K562 (cell line): ENCODE data around the gene RING1. TPM values are rescaled to one million over a fixed set of nuclear protein-coding genes. Genes with fewer than 3 reads are reported as not detected.
A peak's percentile ranks its signal among the peaks of the same experiment; 100 is the strongest.

ENCODE experiments used
- ATAC-seq: fragments of 200-7000 bp; cut with Tn5 transposase; 3 replicates; pipeline ENCODE4 v1.9.1; 2020; ENCODE audit warnings: moderate library complexity
- BruUV-seq: library from RNA; stranded (reverse); fragments of 400-500 nt; replicated peaks from 2 replicates; lab custom pipeline; 2021; lab: Mats Ljungman, UMichigan
- CTCF ChIA-PET: fragments of 300-600 bp; formaldehyde crosslinking; extraction: SDS; loops from one replicate; lab custom pipeline; 2021; ENCODE audit warnings: low intra/inter-chr PET ratio; lab: Yijun Ruan, JAX
- POLR2A ChIA-PET: fragments of 300-600, 350-650 bp; sonication (Branson Sonifier 250); formaldehyde crosslinking; extraction: SDS; loops from one replicate; lab custom pipeline; 2021; ENCODE audit warnings: antibody characterized with exemption, inconsistent platforms; lab: Yijun Ruan, JAX
- DNase-seq, 4 experiments: peaks; one replicate each; pipeline versions ENCODE4 v3.0.0 to v3.0.0-alpha.2; 2011 to 2018; ENCODE audit warnings: low spot score in 3 of 4, mixed read lengths in 3 of 4; ENCODE audit errors: extremely low read depth in 1 of 4
- FAIRE-seq: peaks from 2 replicates; lab custom pipeline; 2011; peaks lifted over from hg19 to GRCh38; lab: Jason Lieb, UNC
- H2AFZ ChIP-seq: 2 replicates; pipeline ENCODE4 v1.6.0; 2011; ENCODE audit warnings: low read depth, low read length, control low read depth, inconsistent platforms
- H3K27ac ChIP-seq: fragments of 200-600 bp; 3 replicates; pipeline ENCODE4 v1.8.0; 2011; ENCODE audit warnings: low read depth, mild to moderate bottlenecking, control low read depth, inconsistent platforms, low read length, moderate library complexity, mixed read lengths; ENCODE audit errors: extremely low read depth
- H3K27me3 ChIP-seq, 2 experiments: fragments of 300-600 bp in 1 of 2; 2 replicates in 1 of 2; 3 replicates in 1 of 2; pipeline versions ENCODE4 v1.6.0 to v1.8.0; 2011; ENCODE audit warnings: inconsistent platforms in 2 of 2, low read length in 2 of 2, mild to moderate bottlenecking in 1 of 2, mixed read lengths in 1 of 2, moderate library complexity in 1 of 2; ENCODE audit not compliant: control insufficient read depth in 2 of 2, insufficient read depth in 2 of 2
- H3K36me3 ChIP-seq: fragments of 300-600 bp; 3 replicates; pipeline ENCODE4 v1.8.0; 2011; ENCODE audit warnings: mild to moderate bottlenecking, low read length, inconsistent platforms; ENCODE audit not compliant: control insufficient read depth, insufficient read depth
- H3K4me1 ChIP-seq, 2 experiments: fragments of 200-600 bp in 1 of 2; replicated peaks in 1 of 2; 2 replicates in 1 of 2; 3 replicates in 1 of 2; pipeline versions ENCODE4 v1.5.1 to v1.8.0; 2011; ENCODE audit warnings: inconsistent platforms in 2 of 2, low read length in 2 of 2, mild to moderate bottlenecking in 1 of 2, mixed read lengths in 1 of 2, moderate library complexity in 1 of 2; ENCODE audit not compliant: control insufficient read depth in 2 of 2, insufficient read depth in 2 of 2
- H3K4me2 ChIP-seq: 2 replicates; pipeline ENCODE4 v1.6.1; 2011; ENCODE audit warnings: low read length, control low read depth, inconsistent platforms, mixed read lengths; ENCODE audit not compliant: insufficient read depth
- H3K4me3 ChIP-seq: fragments of 200-600 bp; sonication (generic), shearing (Covaris generic); 2 replicates; pipeline ENCODE4 v1.5.1; 2016; ENCODE audit warnings: control low read depth, inconsistent platforms
- H3K79me2 ChIP-seq: fragments of 200-600 bp; 3 replicates; pipeline ENCODE4 v1.8.0; 2011; ENCODE audit warnings: low read length, inconsistent platforms; ENCODE audit not compliant: control insufficient read depth, insufficient read depth
- H3K9ac ChIP-seq, 2 experiments: 2 replicates each; pipeline versions ENCODE4 v1.6.0 to v1.6.1; 2011; ENCODE audit warnings: low read depth in 2 of 2, low read length in 2 of 2, control low read depth in 1 of 2, inconsistent platforms in 1 of 2, mild to moderate bottlenecking in 1 of 2, mixed read lengths in 1 of 2; ENCODE audit not compliant: insufficient read depth in 1 of 2
- H3K9me1 ChIP-seq: one replicate; pipeline ENCODE4 v1.6.0; 2011; ENCODE audit warnings: inconsistent platforms, mild to moderate bottlenecking, low read length, moderate library complexity; ENCODE audit not compliant: control insufficient read depth, insufficient read depth
- H3K9me3 ChIP-seq: replicated peaks from 2 replicates; pipeline ENCODE4 v1.5.1; 2011; ENCODE audit warnings: low read depth, low read length, inconsistent platforms; ENCODE audit not compliant: control insufficient read depth, insufficient read depth
- H4K20me1 ChIP-seq: replicated peaks from 2 replicates; pipeline ENCODE4 v1.6.1; 2011; ENCODE audit warnings: low read length, inconsistent platforms, mixed read lengths; ENCODE audit not compliant: control insufficient read depth, insufficient read depth
- BRD9 ChIP-seq: fragments of 450-650 bp; IDR thresholded peaks from 2 replicates; pipeline ENCODE4 v1.6.1; 2018; ENCODE audit warnings: low read depth; ENCODE audit not compliant: partially characterized antibody
- MCM7 ChIP-seq, 2 experiments: fragments of 450-650 bp; IDR thresholded peaks; 2 replicates each; pipeline ENCODE4 v1.6.1; 2016 to 2018
- POLR2G ChIP-seq: fragments of 200-400 bp; formaldehyde crosslinking; IDR thresholded peaks from 2 replicates; pipeline ENCODE4 v1.6.1; 2017; ENCODE audit warnings: low read depth, mild to moderate bottlenecking, antibody characterized with exemption, low read length, moderate library complexity
- ZNF444 ChIP-seq: fragments of 250-450 bp; sonication (Bioruptor Pico); IDR thresholded peaks from 2 replicates; pipeline ENCODE4 v1.4.0; 2020; ENCODE audit warnings: mild to moderate bottlenecking, moderate library complexity
- WGBS: fragments of 100-300 bp; shearing (Covaris generic); methylation state at CpG from one replicate; pipeline ENCODE4 v1.1.6; 2016; ENCODE audit warnings: low coverage, mixed read lengths; ENCODE audit not compliant: insufficient coverage; ENCODE audit errors: missing lambda C conversion rate; 5-methylcytosine and 5-hydroxymethylcytosine counted together
- in situ Hi-C: fragments of 300-500 bp; cut with MboI; formaldehyde crosslinking; loops from 4 replicates; pipeline ENCODE4 v1.15.0; 2018; ENCODE audit warnings: inconsistent platforms, mixed read lengths
- intact Hi-C: fragments of 100-400 bp; cut with micrococcal nuclease; formaldehyde crosslinking; loops from 2 replicates; pipeline ENCODE4 v1.14.2; 2022
- polyA plus RNA-seq, 8 experiments: library from polyadenylated mRNA; depleted of rRNA in 4 of 8; stranded (reverse) in 5 of 8; unstranded in 3 of 8; fragments of >200 nt; fragmentation: Nextera tagmentation in 2 of 8; fragmentation: Illumina TruSeq in 1 of 8; extraction: Ambion mirVana in 2 of 8; extraction: Trizol in 1 of 8; gene quantifications; 2 replicates each; pipeline versions ENCODE4 v1.2.1 to v1.2.3, GENCODE V29; 2011 to 2014; ENCODE audit warnings: inconsistent platforms in 1 of 8, missing spikeins in 1 of 8
- total RNA-seq, 7 experiments: library from RNA; depleted of rRNA in 6 of 7; stranded (reverse); fragments of >200 nt in 6 of 7; fragmentation: Illumina TruSeq in 2 of 7; extraction: Trizol in 2 of 7; gene quantifications; 2 replicates each; pipeline versions ENCODE4 v1.2.1 to v1.2.3, GENCODE V29; 2011 to 2021; ENCODE audit warnings: low replicate concordance in 1 of 7
- TF ChIP-seq, protein P1 (sequence below): sonication (generic); formaldehyde crosslinking; IDR thresholded peaks from 2 replicates; pipeline ENCODE4 v1.8.0; 2022; ENCODE audit warnings: mild to moderate bottlenecking, missing genetic modification reagents
- TF ChIP-seq, protein P2 (sequence below): fragments of 250-450 bp; sonication (Bioruptor Pico); IDR thresholded peaks from 2 replicates; pipeline ENCODE4 v1.5.0; 2020; ENCODE audit warnings: mild to moderate bottlenecking, borderline replicate concordance

Gene RING1
- total and polyA plus RNA-seq, 9 of the 15 experiments (the other 6 are each of a cell fraction or from before 2014, with no cell fraction given) = 4.2 to 59.1 (median 36.9) TPM

DNA sequence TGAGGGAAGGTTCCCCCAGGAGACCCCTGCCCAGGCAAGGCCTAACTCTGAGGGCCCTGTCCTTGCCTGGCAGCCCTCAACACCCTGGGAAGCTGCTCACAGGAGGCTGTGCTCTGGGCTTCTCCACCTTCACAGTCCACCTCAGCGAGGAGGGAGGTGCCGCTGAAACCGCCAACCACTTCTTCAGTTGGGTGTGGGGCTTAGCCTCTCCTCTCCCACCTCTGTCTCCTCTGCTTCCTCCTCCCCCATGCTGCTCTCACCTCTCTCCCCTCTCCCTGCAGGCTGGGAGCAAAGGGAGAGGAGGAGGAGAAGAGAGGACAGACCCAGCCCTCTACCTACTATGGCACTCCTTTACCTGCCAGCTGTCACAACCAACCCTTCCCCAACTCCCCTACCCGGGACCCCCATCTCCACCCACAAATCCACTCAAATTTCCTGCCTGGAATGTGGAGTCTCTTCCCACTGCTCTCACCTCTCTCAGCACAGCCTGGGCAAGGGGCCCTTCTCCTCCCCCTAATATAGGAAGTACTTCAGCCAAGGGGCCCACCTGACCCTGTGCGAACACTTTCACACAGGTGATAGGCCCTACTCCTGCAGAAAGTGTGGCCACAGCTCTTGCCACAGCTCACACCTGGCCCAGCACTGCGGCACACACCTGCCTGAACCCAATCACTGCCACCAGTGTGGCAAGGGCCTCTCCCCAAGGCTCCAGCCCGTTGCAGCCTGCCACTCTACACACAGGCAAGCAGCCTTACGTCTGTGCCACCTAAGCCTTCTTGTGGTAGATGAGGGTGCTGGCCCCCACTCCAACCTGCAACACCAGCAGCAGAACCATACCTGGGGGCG, 7.2 kb downstream of the RING1 start:
- Histone ChIP-seq H3K9ac (peak overlapping the region in 1 of 2 experiments; percentile 65; a peak in 1 of 4 replicates), H2AFZ (no peak overlapping the region), H3K36me3 (peaks cover 15% of the 10 kb centered on the region; the same call in 2 of the 3 replicates), H3K79me2 (no peaks in the 10 kb centered on the region), H4K20me1 (no peaks in the 10 kb centered on the region), H3K27me3 (peaks cover 5 to 11% of the 10 kb centered on the region in 2 experiments; a peak in 3 of 5 replicates), H3K4me3 (no peak overlapping the region), H3K9me3 (no peaks in the 10 kb centered on the region), H3K4me1 (peaks cover 0 to 31% of the 10 kb centered on the region in 2 experiments; a peak in 2 of 5 replicates), H3K4me2 (no peak overlapping the region), H3K9me1 (no peaks in the 10 kb centered on the region), H3K27ac (no peak overlapping the region)
- TF ChIP-seq ZNF444 (no peak), POLR2G (peak; percentile 49; the same call in 1 of the 2 replicates), MCM7 (IDR thresholded peaks at IDR 0.05) (no peak), BRD9 (no peak)
- TF ChIP-seq, protein P1, sequence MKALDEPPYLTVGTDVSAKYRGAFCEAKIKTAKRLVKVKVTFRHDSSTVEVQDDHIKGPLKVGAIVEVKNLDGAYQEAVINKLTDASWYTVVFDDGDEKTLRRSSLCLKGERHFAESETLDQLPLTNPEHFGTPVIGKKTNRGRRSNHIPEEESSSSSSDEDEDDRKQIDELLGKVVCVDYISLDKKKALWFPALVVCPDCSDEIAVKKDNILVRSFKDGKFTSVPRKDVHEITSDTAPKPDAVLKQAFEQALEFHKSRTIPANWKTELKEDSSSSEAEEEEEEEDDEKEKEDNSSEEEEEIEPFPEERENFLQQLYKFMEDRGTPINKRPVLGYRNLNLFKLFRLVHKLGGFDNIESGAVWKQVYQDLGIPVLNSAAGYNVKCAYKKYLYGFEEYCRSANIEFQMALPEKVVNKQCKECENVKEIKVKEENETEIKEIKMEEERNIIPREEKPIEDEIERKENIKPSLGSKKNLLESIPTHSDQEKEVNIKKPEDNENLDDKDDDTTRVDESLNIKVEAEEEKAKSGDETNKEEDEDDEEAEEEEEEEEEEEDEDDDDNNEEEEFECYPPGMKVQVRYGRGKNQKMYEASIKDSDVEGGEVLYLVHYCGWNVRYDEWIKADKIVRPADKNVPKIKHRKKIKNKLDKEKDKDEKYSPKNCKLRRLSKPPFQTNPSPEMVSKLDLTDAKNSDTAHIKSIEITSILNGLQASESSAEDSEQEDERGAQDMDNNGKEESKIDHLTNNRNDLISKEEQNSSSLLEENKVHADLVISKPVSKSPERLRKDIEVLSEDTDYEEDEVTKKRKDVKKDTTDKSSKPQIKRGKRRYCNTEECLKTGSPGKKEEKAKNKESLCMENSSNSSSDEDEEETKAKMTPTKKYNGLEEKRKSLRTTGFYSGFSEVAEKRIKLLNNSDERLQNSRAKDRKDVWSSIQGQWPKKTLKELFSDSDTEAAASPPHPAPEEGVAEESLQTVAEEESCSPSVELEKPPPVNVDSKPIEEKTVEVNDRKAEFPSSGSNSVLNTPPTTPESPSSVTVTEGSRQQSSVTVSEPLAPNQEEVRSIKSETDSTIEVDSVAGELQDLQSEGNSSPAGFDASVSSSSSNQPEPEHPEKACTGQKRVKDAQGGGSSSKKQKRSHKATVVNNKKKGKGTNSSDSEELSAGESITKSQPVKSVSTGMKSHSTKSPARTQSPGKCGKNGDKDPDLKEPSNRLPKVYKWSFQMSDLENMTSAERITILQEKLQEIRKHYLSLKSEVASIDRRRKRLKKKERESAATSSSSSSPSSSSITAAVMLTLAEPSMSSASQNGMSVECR = no peak
- TF ChIP-seq, protein P2, sequence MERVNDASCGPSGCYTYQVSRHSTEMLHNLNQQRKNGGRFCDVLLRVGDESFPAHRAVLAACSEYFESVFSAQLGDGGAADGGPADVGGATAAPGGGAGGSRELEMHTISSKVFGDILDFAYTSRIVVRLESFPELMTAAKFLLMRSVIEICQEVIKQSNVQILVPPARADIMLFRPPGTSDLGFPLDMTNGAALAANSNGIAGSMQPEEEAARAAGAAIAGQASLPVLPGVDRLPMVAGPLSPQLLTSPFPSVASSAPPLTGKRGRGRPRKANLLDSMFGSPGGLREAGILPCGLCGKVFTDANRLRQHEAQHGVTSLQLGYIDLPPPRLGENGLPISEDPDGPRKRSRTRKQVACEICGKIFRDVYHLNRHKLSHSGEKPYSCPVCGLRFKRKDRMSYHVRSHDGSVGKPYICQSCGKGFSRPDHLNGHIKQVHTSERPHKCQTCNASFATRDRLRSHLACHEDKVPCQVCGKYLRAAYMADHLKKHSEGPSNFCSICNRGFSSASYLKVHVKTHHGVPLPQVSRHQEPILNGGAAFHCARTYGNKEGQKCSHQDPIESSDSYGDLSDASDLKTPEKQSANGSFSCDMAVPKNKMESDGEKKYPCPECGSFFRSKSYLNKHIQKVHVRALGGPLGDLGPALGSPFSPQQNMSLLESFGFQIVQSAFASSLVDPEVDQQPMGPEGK (CRISPR knock-in tag) = no peak
- no peak for FAIRE-seq
- peak in 1 of 4 experiments; percentile 14 for DNase-seq
- BruUV-seq = no TSS peak
- POLR2A ChIA-PET = interaction anchor here (1.1 to 1.3 kb wide), 2 partner anchors 7 to 13 kb away, joined by 4 read pairs; partner anchors contain the start of gene RING1
- in situ Hi-C loops (no loop called here), intact Hi-C loops (no loop called here)
- CTCF ChIA-PET = no interaction called here
- 19% methylated on average over 6 of the region's 9 CpGs for WGBS
- no peak for ATAC-seq
